LNCaP clone FGC (cell line): Measurements from ENCODE around the gene LMNA.

Experiments used
- DNase-seq: peaks from one replicate; pipeline ENCODE4 v3.0.0-alpha.2; 2011; ENCODE audit warnings: low read depth
- H3K4me3 ChIP-seq: 2 replicates; pipeline ENCODE4 v1.5.1; 2011; ENCODE audit warnings: mild to moderate bottlenecking, low read depth, low read length, control low read depth
- CTCF ChIP-seq: IDR thresholded peaks from 2 replicates; pipeline ENCODE4 v1.5.1; 2012; ENCODE audit warnings: mild to moderate bottlenecking; ENCODE audit not compliant: control insufficient read depth, insufficient read depth; ENCODE audit errors: extremely low read depth

LMNA gene

GRCh38 chr1:156151093-156151688 is 36.7 kb downstream of the LMNA start:
- no peak overlapping the region for H3K4me3 ChIP-seq
- TF ChIP-seq CTCF, result no peak
- DNase-seq, result no peak

GRCh38 chr1:156152628-156153027 is 38.1 kb downstream of the LMNA start:
- H3K4me3 ChIP-seq, result no peak overlapping the region
- no peak for DNase-seq

GRCh38 chr1:156153362-156153761 is 38.9 kb downstream of the LMNA start, which contains the start of gene SEMA4A:
Gene SEMA4A (plus strand): TSS chr1:156153585. CDS start chr1:156154579, 994 bp downstream.
- H3K4me3 ChIP-seq, result peak within 1 kb of the TSS; percentile 75
- peak; percentile 90 for DNase-seq
- no peak for TF ChIP-seq CTCF

More at GRCh38 chr1:156152628-156153027, 38.1 kb downstream of the LMNA start:
- TF ChIP-seq CTCF, result no peak

- no peak for TF ChIP-seq CTCF
- no peak for DNase-seq
- H3K4me3 ChIP-seq, result peak overlapping the region; percentile 75
Observed at GRCh38 chr1:156154317-156154749, 39.8 kb downstream of the LMNA start.

- no peak overlapping the region for H3K4me3 ChIP-seq
- DNase-seq, result no peak
- no peak for TF ChIP-seq CTCF
Observed at GRCh38 chr1:156155756-156156510, 41.4 kb downstream of the LMNA start.

- no peak for DNase-seq
- H3K4me3 ChIP-seq, result no peak overlapping the region
- no peak for TF ChIP-seq CTCF
Observed at GRCh38 chr1:156157506-156157905, 43.0 kb downstream of the LMNA start.
